Activated T-cell treated with anti-CD3 and anti-CD28 coated beads, Interleukin-2, amount 50 U/mL, for 4 hours (primary cell): Measurements from ENCODE around the gene BLMH. TPM values are rescaled to one million over a fixed set of nuclear protein-coding genes. Genes with fewer than 3 reads are reported as not detected.

Experiments used
- ATAC-seq, 2 donors: fragments of 200-7000 bp; cut with Tn5 transposase; one replicate each; pipeline ENCODE4 v1.10.0; 2021
- DNase-seq: peaks from one replicate; pipeline ENCODE4 v3.0.0-alpha.2; 2020
- H3K27me3 Mint-ChIP-seq: one replicate; pipeline ENCODE4 v1.8.0; 2021; ENCODE audit warnings: low read depth, mixed read lengths
- H3K36me3 Mint-ChIP-seq: one replicate; pipeline ENCODE4 v1.8.0; 2022; ENCODE audit warnings: mixed read lengths; ENCODE audit not compliant: insufficient read depth
- H3K4me1 Mint-ChIP-seq: one replicate; pipeline ENCODE4 v1.8.0; 2021; ENCODE audit warnings: low read depth, mixed read lengths
- H3K4me3 Mint-ChIP-seq: one replicate; pipeline ENCODE4 v1.8.0; 2021; ENCODE audit warnings: mild to moderate bottlenecking, moderate library complexity, mixed read lengths
- H3K9me3 Mint-ChIP-seq: one replicate; pipeline ENCODE4 v1.8.0; 2021; ENCODE audit warnings: mixed read lengths
- total RNA-seq, 3 donors: library from RNA; stranded (reverse); gene quantifications; one replicate each; pipeline ENCODE4 v1.2.1, GENCODE V29; 2021

The BLMH gene
- total RNA-seq, 3 donors from 2014 or later: 67.5 to 81.8 (median 74.8) TPM

DNA sequence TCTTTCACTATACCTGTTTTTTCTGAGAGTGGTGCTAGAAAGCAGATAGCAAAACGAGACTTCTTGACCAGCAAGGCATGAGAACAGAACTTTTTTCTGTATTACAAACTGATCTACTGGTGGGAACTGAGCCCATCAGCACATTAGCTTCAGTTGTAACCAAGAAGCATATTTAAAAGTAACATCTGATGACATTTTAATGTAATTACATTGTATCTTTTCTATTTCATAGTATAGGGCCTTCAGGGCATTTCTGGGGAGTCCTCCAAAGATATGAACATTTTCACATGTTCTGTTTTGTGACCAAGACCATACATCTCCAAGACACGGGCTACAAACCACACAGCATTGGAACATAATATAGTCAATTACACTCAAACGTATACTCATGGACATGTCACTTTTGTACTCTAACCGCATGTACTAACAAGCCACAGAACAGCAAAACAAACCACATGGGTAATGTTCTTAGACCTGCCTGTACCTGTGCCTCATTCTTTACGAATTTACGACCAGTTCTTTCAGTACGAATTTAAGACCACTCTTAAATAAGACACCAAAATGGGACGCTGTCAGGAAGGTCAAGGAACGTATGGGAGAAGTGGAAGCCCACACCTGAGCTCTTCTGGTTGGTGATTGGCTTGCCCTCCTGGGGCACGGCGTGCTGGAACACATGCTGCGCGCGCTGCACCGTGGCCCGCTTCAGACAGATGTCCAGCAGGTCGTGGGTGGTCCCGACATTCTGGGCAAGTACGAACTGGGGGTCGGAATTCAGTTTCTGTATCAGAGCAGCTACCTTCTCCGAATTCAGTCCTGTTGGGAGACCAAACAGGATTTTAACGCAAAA, 825 bp downstream of the BLMH start:
- ATAC-seq (peak; percentile 69 to 81), DNase-seq (peak; percentile 21)
- Mint-ChIP-seq H3K36me3 (peaks cover 18% of the 10 kb centered on the region), H3K4me1 (peaks cover 16% of the 10 kb centered on the region), H3K4me3 (peak overlapping the region; percentile 95), H3K27me3 (no peaks in the 10 kb centered on the region), H3K9me3 (no peaks in the 10 kb centered on the region)

DNA sequence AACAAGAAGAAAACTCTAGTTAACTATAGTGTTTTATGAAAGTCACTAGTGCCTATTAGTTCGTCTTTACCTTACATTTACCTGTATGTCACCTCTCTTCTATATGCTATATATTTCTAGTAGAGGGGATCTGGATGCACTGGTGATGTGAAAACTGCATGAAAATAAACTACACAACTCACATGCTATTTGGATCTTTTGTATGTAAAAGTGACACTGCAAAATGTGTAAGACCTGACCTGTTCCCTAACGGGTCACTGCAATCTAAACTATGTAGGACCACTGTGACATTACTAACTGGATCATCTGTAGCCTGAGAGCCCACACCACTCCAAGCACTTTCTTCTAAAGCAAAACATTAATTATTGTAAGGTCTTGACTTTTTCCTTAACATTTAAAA, 1.7 kb downstream of the BLMH start:
- H3K36me3 Mint-ChIP-seq: peaks cover 24% of the 10 kb centered on the region
- no peak for ATAC-seq
- no peaks in the 10 kb centered on the region for H3K9me3 Mint-ChIP-seq
- DNase-seq: no peak
- peaks cover 16% of the 10 kb centered on the region for H3K4me1 Mint-ChIP-seq
- H3K27me3 Mint-ChIP-seq: no peaks in the 10 kb centered on the region
- H3K4me3 Mint-ChIP-seq: peak overlapping the region; percentile 95

DNA sequence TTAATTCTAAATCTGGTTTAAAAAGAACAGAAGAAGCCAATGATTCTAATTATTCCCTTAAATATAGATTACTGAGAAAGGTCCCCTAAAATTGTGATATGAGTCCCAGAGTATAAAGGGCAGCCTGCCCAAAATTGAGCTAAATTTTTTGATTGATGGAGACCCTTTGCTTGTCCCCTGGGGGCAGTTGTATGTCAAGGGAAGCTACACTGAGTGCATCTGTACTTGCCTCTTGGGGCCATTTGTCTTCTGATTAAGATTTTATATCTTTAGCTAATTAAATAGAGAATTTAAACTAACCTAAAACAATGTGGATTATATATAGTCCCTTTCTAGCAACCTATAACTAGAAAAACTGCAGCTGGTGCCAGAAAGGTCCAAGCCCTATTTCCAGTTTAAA, 12.6 kb downstream of the BLMH start:
- Mint-ChIP-seq H3K9me3 (no peaks in the 10 kb centered on the region), H3K36me3 (peaks cover 39% of the 10 kb centered on the region), H3K4me3 (no peak overlapping the region), H3K4me1 (peaks cover 2% of the 10 kb centered on the region), H3K27me3 (no peaks in the 10 kb centered on the region)
- no peak for DNase-seq
- ATAC-seq: no peak

DNA sequence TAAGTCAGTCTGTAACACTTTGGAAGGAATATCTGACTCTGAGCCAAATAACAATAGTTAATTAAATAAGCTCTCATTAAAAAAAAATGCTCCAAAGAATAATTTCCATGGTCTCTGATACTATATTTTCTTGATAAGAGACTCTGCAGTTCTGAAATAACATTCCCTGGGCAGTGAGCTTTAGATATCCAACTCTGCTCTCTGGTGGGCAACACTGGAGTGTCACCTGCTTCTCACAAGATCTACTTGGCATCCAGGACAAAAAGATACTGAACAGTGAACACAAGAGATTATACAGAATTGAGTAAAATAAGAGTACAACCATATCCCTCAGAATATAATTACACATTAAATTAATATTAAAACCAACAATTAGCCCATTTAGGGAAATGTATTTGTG, 13.7 kb downstream of the BLMH start:
- peaks cover 49% of the 10 kb centered on the region for H3K36me3 Mint-ChIP-seq
- no peaks in the 10 kb centered on the region for H3K9me3 Mint-ChIP-seq
- DNase-seq (no peak), ATAC-seq (no peak)
- no peaks in the 10 kb centered on the region for H3K27me3 Mint-ChIP-seq
- H3K4me3 Mint-ChIP-seq: no peak overlapping the region
- H3K4me1 Mint-ChIP-seq: peaks cover 2% of the 10 kb centered on the region

DNA sequence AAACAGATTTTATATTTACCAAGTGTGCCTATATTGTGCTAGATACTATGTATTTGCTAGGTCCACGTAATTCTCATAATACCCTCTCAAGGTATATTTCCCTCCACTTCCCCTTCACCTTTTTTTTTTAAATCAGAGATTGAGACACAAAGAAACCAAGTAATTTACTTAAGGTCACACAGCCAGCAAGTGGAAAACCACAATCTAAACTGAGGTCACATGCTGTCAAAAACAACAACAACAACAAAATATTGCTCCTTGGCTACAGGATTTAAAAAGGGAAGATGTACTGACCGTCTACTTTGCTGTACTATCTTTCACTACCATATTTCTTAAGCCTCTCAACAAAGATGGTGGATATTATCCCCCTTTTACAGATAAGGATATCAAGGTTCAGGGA, 15.8 kb downstream of the BLMH start:
- no peak for ATAC-seq
- H3K27me3 Mint-ChIP-seq: no peaks in the 10 kb centered on the region

DNA sequence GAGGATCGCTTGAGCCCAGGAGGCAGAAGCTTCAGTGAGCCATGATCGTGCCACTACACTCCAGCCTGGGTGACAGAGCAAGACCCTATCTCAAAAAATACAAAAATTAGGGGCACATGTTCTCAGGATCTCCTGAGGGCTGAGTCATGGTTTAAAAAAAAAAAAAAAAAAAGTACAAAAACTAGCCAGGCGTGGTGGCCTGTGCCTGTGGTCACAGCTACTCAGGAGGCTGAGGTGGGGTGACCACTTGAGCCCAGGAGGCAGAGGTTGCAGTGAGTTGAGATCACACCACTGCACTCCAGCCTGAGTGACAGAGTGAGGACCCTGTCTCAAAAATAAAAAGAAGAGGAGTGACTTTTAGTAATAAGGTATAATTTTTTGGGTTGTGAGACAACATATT, 16.9 kb downstream of the BLMH start:
- Mint-ChIP-seq H3K9me3 (no peaks in the 10 kb centered on the region), H3K27me3 (no peaks in the 10 kb centered on the region), H3K36me3 (peaks cover 60% of the 10 kb centered on the region), H3K4me1 (no peaks in the 10 kb centered on the region), H3K4me3 (no peak overlapping the region)
- ATAC-seq (no peak), DNase-seq (no peak)

More for the DNA sequence above, 15.8 kb downstream of the BLMH start:
- Mint-ChIP-seq H3K4me1 (no peaks in the 10 kb centered on the region), H3K9me3 (no peaks in the 10 kb centered on the region), H3K36me3 (peaks cover 62% of the 10 kb centered on the region), H3K4me3 (no peak overlapping the region)
- DNase-seq: no peak

DNA sequence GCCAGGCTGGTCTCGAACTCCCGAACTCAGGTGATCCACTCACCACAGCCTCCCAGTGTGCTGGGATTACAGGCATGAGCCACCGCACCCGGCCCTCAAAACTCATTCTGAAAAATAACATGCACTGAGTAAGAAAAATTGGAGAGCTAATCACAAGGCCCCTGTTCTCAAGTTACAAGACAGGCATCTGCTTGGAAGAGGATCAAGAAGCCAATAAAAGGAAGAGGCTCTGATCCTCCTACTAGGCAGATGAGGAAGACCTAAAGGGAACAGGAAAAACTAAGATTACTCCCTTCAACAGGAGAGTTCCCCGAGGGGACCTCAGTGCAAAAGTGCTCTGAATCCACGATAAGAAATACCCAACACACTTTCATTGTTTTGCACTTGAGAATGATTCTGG, 18.4 kb downstream of the BLMH start:
- H3K27me3 Mint-ChIP-seq: no peaks in the 10 kb centered on the region
- DNase-seq (no peak), ATAC-seq (no peak)
- H3K4me1 Mint-ChIP-seq: no peaks in the 10 kb centered on the region
- no peaks in the 10 kb centered on the region for H3K9me3 Mint-ChIP-seq
- no peak overlapping the region for H3K4me3 Mint-ChIP-seq
- peaks cover 58% of the 10 kb centered on the region for H3K36me3 Mint-ChIP-seq

DNA sequence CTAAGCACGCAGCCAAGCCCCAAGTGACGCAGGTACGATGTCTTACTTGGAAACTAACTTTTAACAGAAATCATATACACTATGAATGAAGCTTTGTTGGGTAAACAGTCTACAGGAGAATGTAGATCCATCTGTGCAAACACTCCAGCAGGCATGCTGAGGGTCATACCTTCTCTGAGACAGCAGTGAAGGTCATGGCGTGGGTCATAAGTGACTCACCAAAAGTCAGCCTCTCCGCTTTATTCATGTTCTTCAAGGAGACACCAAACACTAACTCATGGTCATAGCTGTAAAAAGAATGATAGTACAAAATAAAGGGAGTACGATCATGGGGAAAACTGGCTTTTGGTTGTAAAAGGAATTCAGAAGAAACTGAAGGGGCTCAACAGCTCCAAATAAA, 20.6 kb downstream of the BLMH start:
- ATAC-seq: no peak
- Mint-ChIP-seq H3K9me3 (no peaks in the 10 kb centered on the region), H3K4me1 (peaks cover 2% of the 10 kb centered on the region), H3K27me3 (no peaks in the 10 kb centered on the region), H3K4me3 (no peak overlapping the region), H3K36me3 (peaks cover 61% of the 10 kb centered on the region)
- no peak for DNase-seq

DNA sequence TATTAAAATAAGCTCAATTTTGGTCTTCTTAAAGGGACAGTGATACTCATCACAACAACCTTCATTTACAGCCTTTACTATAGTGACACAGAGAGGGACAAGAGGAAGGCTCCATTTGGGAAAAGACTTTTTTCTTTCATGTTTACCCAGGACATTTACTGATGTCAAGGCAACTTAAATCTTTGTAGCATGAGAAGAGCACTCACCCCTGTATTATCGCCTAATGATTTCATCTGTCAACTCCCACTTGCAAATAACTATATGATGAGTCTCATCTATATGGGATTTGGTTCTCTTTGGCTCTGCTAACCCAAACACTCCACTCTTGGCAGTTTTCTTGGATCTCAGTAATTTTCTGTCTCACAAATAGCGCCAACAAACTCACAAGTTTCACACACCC, 24.1 kb downstream of the BLMH start:
- Mint-ChIP-seq H3K4me1 (peaks cover 2% of the 10 kb centered on the region), H3K36me3 (peaks cover 57% of the 10 kb centered on the region), H3K4me3 (no peak overlapping the region), H3K27me3 (no peaks in the 10 kb centered on the region), H3K9me3 (no peaks in the 10 kb centered on the region)
- no peak for ATAC-seq
- no peak for DNase-seq

DNA sequence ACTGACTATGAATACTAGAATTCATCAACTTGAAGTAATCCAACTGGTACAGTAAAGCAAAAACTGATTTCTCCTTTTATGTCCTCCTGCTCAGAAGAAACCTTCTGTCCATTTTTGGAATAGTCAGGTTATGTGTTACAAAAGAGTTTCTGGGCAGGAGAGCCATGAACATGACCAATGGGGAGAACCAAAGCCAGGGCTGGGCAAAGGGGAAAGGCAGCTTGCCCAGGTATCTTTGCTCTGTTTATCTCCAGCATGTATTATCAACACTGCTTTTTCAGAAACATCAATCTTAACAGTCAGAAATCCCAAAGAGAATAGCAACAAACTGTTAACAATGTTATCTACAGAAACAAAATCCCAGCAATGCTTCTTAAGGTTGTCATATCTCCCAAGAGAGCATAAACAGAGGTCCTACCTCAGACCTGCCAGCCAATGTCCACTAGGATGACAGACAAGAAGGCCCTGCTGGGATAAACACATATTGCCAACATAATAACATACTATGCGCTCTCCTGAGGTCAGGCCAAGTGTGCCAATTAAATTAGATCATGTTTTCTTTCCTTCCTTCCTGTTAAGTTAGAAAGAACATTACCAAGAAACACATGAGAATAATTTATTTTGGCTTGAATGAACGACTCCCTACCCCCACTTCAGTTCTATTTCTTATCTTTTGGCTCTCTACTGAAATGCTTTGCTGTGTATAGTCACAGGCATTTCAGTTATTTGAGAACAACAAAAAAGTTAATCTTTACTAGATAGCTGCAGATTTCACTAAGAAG, 28.0 kb downstream of the BLMH start:
- H3K4me3 Mint-ChIP-seq: no peak overlapping the region
- H3K4me1 Mint-ChIP-seq: peaks cover 4% of the 10 kb centered on the region
- no peaks in the 10 kb centered on the region for H3K27me3 Mint-ChIP-seq
- no peaks in the 10 kb centered on the region for H3K9me3 Mint-ChIP-seq
- H3K36me3 Mint-ChIP-seq: peaks cover 53% of the 10 kb centered on the region
- no peak for DNase-seq
- ATAC-seq: no peak

DNA sequence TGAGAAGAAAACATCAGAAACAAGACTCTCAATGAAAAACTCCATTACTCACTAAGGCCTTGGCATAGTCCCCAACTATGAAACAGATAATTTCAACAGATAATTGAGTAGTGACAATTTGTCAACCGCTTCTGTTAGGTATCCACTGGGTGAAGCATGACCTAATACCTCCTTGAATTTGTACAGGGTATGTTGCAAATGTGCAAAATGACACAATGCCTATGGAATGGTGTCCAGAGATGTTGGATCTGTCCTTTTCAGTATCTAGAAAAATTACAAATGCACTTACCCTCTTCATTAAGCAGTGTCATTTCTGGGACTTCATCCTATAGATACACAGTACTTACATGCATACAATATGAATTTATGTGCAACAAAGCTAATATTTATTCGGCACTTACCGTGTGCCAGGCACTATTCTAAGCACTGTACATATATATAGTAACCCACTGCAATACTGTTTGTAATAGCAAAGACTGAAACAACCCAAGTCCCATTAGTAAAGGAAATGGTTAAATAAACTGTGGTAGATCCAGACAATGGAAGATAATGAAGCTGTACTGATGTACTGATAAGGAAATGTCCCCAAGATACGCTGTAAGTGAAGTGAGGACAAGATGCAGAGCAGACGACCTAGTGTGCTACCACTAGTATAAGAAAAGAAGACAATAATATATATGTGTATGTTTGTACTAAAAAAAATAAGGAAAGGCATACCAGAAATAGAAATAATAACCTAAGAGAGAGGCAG, 34.8 kb downstream of the BLMH start:
- Mint-ChIP-seq H3K27me3 (no peaks in the 10 kb centered on the region), H3K36me3 (peaks cover 39% of the 10 kb centered on the region), H3K4me3 (no peak overlapping the region), H3K4me1 (peaks cover 1% of the 10 kb centered on the region), H3K9me3 (no peaks in the 10 kb centered on the region)
- ATAC-seq (no peak), DNase-seq (no peak)

DNA sequence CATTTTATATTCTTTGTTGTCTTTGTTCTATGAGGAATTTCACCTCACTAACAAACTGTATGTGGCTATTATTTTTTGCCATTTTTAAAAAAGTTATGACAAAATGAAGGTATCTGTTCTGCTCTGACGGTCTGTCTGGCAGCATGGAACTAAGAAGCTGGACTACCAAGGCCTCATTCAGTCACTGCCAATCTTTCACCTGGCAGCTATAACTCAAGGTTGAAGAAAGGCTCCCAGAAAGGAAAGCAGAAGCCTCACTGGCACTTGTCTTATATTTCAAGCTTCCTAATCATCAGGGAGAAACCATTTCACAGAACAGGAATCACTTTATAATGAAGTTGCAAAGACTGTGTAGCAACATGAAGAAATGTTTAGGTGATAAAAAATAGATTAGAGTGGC, 37.6 kb downstream of the BLMH start:
- H3K4me1 Mint-ChIP-seq: no peaks in the 10 kb centered on the region
- H3K27me3 Mint-ChIP-seq: no peaks in the 10 kb centered on the region
- ATAC-seq (no peak), DNase-seq (no peak)
- no peak overlapping the region for H3K4me3 Mint-ChIP-seq
- H3K9me3 Mint-ChIP-seq: no peaks in the 10 kb centered on the region
- H3K36me3 Mint-ChIP-seq: peaks cover 36% of the 10 kb centered on the region

DNA sequence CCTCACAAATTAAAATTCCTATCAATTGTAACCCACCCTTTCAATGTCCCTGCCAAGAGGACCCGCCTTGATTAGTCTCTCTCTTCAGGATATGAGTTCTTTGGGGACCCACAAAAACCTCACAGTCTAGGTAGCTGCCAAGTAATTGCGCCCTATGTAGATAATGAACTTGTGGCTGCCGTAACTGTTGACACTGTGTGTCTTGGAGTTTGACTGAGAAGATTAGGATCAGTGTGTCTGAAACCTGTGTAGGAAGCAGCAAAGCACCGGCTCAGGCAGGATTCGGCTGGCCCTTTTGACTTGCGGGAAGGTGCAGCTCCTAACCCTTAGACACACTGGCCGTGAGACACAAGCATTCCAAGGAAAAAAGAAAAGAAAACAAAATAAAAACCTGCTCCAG, 38.4 kb downstream of the BLMH start:
- no peak for ATAC-seq
- Mint-ChIP-seq H3K4me1 (no peaks in the 10 kb centered on the region), H3K36me3 (peaks cover 42% of the 10 kb centered on the region), H3K27me3 (no peaks in the 10 kb centered on the region), H3K9me3 (no peaks in the 10 kb centered on the region), H3K4me3 (no peak overlapping the region)
- DNase-seq: no peak

DNA sequence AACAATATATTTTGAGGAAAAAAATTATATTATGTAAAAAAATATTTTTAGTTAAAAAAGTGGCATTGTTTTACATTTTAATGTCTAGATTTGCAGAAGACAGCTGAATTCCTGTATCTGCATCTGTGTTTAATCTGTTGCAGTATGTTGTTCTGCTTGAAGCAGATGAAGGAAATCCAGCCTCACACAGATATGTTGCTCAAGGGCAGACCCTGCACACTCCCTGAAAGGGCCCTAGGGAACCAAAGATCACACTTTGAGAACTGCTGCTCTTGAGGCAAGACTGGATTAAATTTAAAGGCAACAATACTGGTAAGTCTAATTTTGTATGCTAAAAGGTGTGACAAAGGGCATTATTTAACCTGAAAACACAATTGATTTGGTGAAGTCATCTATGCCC, 39.8 kb downstream of the BLMH start:
- Mint-ChIP-seq H3K36me3 (peaks cover 50% of the 10 kb centered on the region), H3K4me3 (no peak overlapping the region), H3K4me1 (no peaks in the 10 kb centered on the region), H3K27me3 (no peaks in the 10 kb centered on the region), H3K9me3 (no peaks in the 10 kb centered on the region)
- ATAC-seq: no peak
- DNase-seq: no peak
